HepG2 (cell line): ENCODE measurements around the gene ACTR1B. TPM values are rescaled to one million over a fixed set of nuclear protein-coding genes. Genes with fewer than 3 reads are reported as not detected.

Experiments
- ADNP ChIP-seq: sonication (generic); formaldehyde crosslinking; IDR thresholded peaks from 2 replicates; pipeline ENCODE4 v1.4.0; 2020; ENCODE audit warnings: missing genetic modification reagents
- ARID3A ChIP-seq: IDR thresholded peaks from 2 replicates; pipeline ENCODE4 v1.6.1; 2012; ENCODE audit warnings: low read depth, low read length, improper control_type of control experiment
- ARNTL ChIP-seq: sonication (generic); formaldehyde crosslinking; IDR thresholded peaks from 2 replicates; pipeline ENCODE4 v1.4.0; 2020; ENCODE audit warnings: mild to moderate bottlenecking, missing genetic modification reagents
- DZIP1 ChIP-seq: sonication (generic); formaldehyde crosslinking; IDR thresholded peaks from 2 replicates; pipeline ENCODE4 v1.5.0; 2020; ENCODE audit warnings: mild to moderate bottlenecking, missing genetic modification reagents
- FOXA1 ChIP-seq, 2 experiments: fragments of 450-650 bp in 1 of 2; sonication (generic) in 1 of 2; formaldehyde crosslinking in 1 of 2; IDR thresholded peaks; 2 replicates each; pipeline versions ENCODE4 v1.4.0 to v1.6.1; 2016 to 2020; ENCODE audit warnings: missing genetic modification reagents in 1 of 2
- FOXO4 ChIP-seq: sonication (generic); formaldehyde crosslinking; conservative IDR thresholded peaks from 2 replicates; pipeline ENCODE4 v1.8.1; 2023; ENCODE audit warnings: missing genetic modification reagents
- FOXP1 ChIP-seq, 2 experiments: fragments of 450-650 bp in 1 of 2; IDR thresholded peaks; 2 replicates each; pipeline ENCODE4 v1.6.1; 2017 to 2018; ENCODE audit warnings: antibody characterized with exemption in 1 of 2
- IKZF1 ChIP-seq: fragments of 450-650 bp; IDR thresholded peaks from 2 replicates; pipeline ENCODE4 v1.7.1; 2016
- PRPF4 ChIP-seq: fragments of 200-400 bp; formaldehyde crosslinking; IDR thresholded peaks from 2 replicates; pipeline ENCODE4 v1.6.1; 2016; ENCODE audit warnings: low read length, low read depth; ENCODE audit not compliant: poor library complexity, severe bottlenecking
- TEAD3 ChIP-seq: optimal IDR thresholded peaks from 2 replicates; pipeline ENCODE3; 2016; ENCODE audit warnings: borderline replicate concordance
- XBP1 ChIP-seq: sonication (generic); formaldehyde crosslinking; IDR thresholded peaks from 2 replicates; pipeline ENCODE4 v1.5.0; 2020; ENCODE audit warnings: missing genetic modification reagents
- ZBED4 ChIP-seq: sonication (generic); formaldehyde crosslinking; IDR thresholded peaks from 2 replicates; pipeline ENCODE4 v1.4.0; 2020; ENCODE audit warnings: missing genetic modification reagents, borderline replicate concordance
- ZNF253 ChIP-seq: sonication (generic); formaldehyde crosslinking; IDR thresholded peaks from 2 replicates; pipeline ENCODE4 v1.8.0; 2022; ENCODE audit warnings: mild to moderate bottlenecking, missing genetic modification reagents, borderline replicate concordance
- ZNF326 ChIP-seq: sonication (generic); formaldehyde crosslinking; IDR thresholded peaks from 2 replicates; pipeline ENCODE4 v1.4.0; 2020; ENCODE audit warnings: missing genetic modification reagents, borderline replicate concordance
- ZNF761 ChIP-seq: sonication (generic); formaldehyde crosslinking; conservative IDR thresholded peaks from 2 replicates; pipeline ENCODE4 v1.4.0; 2020; ENCODE audit warnings: mild to moderate bottlenecking, missing genetic modification reagents
- ZNF766 ChIP-seq: sonication (generic); formaldehyde crosslinking; IDR thresholded peaks from 2 replicates; pipeline ENCODE4 v1.5.0; 2020; ENCODE audit warnings: missing genetic modification reagents, borderline replicate concordance
- ZNF816 ChIP-seq: sonication (generic); formaldehyde crosslinking; IDR thresholded peaks from 2 replicates; pipeline ENCODE4 v1.8.0; 2022; ENCODE audit warnings: missing genetic modification reagents, mild to moderate bottlenecking, borderline replicate concordance
- polyA plus RNA-seq, 8 experiments: library from polyadenylated mRNA; depleted of rRNA in 3 of 8; stranded (reverse) in 7 of 8; unstranded in 1 of 8; fragments of >200 nt; fragmentation: Illumina TruSeq in 4 of 8; extraction: Trizol in 4 of 8; gene quantifications; 2 replicates each; pipeline versions ENCODE4 v1.2.1 to v1.2.3, GENCODE V29; 2011 to 2016; ENCODE audit warnings: low read depth in 4 of 8, missing spikeins in 1 of 8, mixed read lengths in 1 of 8; ENCODE audit not compliant: insufficient read depth in 1 of 8
- total RNA-seq, 5 experiments: library from RNA; depleted of rRNA; stranded (reverse); fragments of >200 nt; fragmentation: Illumina TruSeq; extraction: Trizol; gene quantifications; 2 replicates each; pipeline ENCODE4 v1.2.3, GENCODE V29; 2016; ENCODE audit warnings: low read depth in 1 of 5

Gene ACTR1B
- total and polyA plus RNA-seq, 2 of the 13 experiments (the other 11 are each of a cell fraction or from before 2014, with no cell fraction given): 61.7 to 76.7 TPM

GRCh38 chr2:97645112-97645694, 18.6 kb downstream of the ACTR1B start (continued):
- no peak for TF ChIP-seq PRPF4
- TF ChIP-seq ZNF761: 0 out of 2 replicates have a peak, but pooled peaks have one; percentile 18
- no peak for TF ChIP-seq DZIP1
- TF ChIP-seq ZBED4: no peak
- TF ChIP-seq TEAD3: peak; percentile 4
- TF ChIP-seq ZNF253 (CRISPR knock-in tag): no peak
- TF ChIP-seq ADNP (CRISPR knock-in tag): no peak
- no peak for TF ChIP-seq ZNF816 (CRISPR knock-in tag)
- 0 out of 2 replicates have a peak, but pooled peaks have one; percentile 49 for TF ChIP-seq ARNTL (CRISPR knock-in tag)
- TF ChIP-seq ZNF766: no peak
- TF ChIP-seq XBP1 (CRISPR knock-in tag): no peak
- no peak for TF ChIP-seq ZNF326 (CRISPR knock-in tag)
- TF ChIP-seq FOXO4: no peak
- TF ChIP-seq FOXP1 (IDR thresholded peaks at IDR 0.05): no peak
- no peak for TF ChIP-seq FOXP1 (CRISPR knock-in tag; IDR thresholded peaks at IDR 0.05)
- TF ChIP-seq ARID3A: no peak
- no peak for TF ChIP-seq IKZF1
- TF ChIP-seq FOXA1 (IDR thresholded peaks at IDR 0.05): no peak
- TF ChIP-seq FOXA1 (CRISPR knock-in tag; IDR thresholded peaks at IDR 0.05): no peak
